Myometrial cell (primary cell): ENCODE results near the gene AP5B1. TPM values are rescaled to one million over a fixed set of nuclear protein-coding genes. Genes with fewer than 3 reads are reported as not detected.

Experiments
- total RNA-seq: library from RNA; depleted of rRNA; stranded (reverse); fragments of >200 nt; gene quantifications from 2 replicates; pipeline ENCODE4 v1.2.3, GENCODE V29; 2015

The AP5B1 gene
- total RNA-seq = 6.2 and 8.9 TPM in 2 replicates

GRCh38 chr11:65780770-65781151 is at the start of gene AP5B1:
AP5B1 (minus strand) TSS chr11:65780976; CDS start chr11:65780591, 385 bp downstream.

GRCh38 chr11:65786786-65787636 is 6.2 kb upstream of the AP5B1 start, which contains the start of gene OVOL1:
OVOL1 (plus strand) TSS chr11:65787063; CDS start chr11:65787374, 311 bp downstream.

Other genes starting within 250 kb of the AP5B1 start
- gene LTBP3, start 222.6 kb downstream of the AP5B1 start, total RNA-seq = 58.7 and 68.9 TPM in 2 replicates
- 72.9 and 80.5 TPM in 2 replicates for gene ZNRD2, start 210.5 kb downstream of the AP5B1 start, total RNA-seq
- 30.1 and 33.7 TPM in 2 replicates for gene FAM89B, start 208.4 kb downstream of the AP5B1 start, total RNA-seq
- 60.0 and 65.9 TPM in 2 replicates for gene EHBP1L1, start 204.9 kb downstream of the AP5B1 start, total RNA-seq
- gene KCNK7, start 185.2 kb downstream of the AP5B1 start, total RNA-seq = not detected in 2 replicates
- 32.8 and 44.4 TPM in 2 replicates for gene MAP3K11, start 166.8 kb downstream of the AP5B1 start, total RNA-seq
- 33.3 and 36.0 TPM in 2 replicates for gene PCNX3, start 165.2 kb downstream of the AP5B1 start, total RNA-seq
- 34.9 and 42.1 TPM in 2 replicates for gene SIPA1, start 142.9 kb downstream of the AP5B1 start, total RNA-seq
- 28.8 and 37.6 TPM in 2 replicates for gene RELA, start 118.1 kb downstream of the AP5B1 start, total RNA-seq
- 27.1 and 34.3 TPM in 2 replicates for gene KAT5, start 68.7 kb downstream of the AP5B1 start, total RNA-seq
- 81.2 and 103 TPM in 2 replicates for gene RNASEH2C, start 60.2 kb downstream of the AP5B1 start, total RNA-seq
- not detected in 2 replicates for gene OVOL1, start 6.1 kb upstream of the AP5B1 start, total RNA-seq
- 0.58 and 1.1 TPM in 2 replicates for gene SNX32, start 53.0 kb upstream of the AP5B1 start, total RNA-seq
- 1,937 and 2,041 TPM in 2 replicates for gene CFL1, start 77.2 kb upstream of the AP5B1 start, total RNA-seq
- 30.7 and 40.1 TPM in 2 replicates for gene MUS81, start 79.5 kb upstream of the AP5B1 start, total RNA-seq
- gene EFEMP2, start 91.8 kb upstream of the AP5B1 start, total RNA-seq = 140 and 198 TPM in 2 replicates
- 0.71 TPM in 1 of 2 replicates, not detected in the other for gene CTSW, start 98.9 kb upstream of the AP5B1 start, total RNA-seq
- 170 and 250 TPM in 2 replicates for gene FIBP, start 107.5 kb upstream of the AP5B1 start, total RNA-seq
- 117 and 142 TPM in 2 replicates for gene CCDC85B, start 109.7 kb upstream of the AP5B1 start, total RNA-seq
- gene FOSL1, start 119.4 kb upstream of the AP5B1 start, total RNA-seq = 31.4 and 37.2 TPM in 2 replicates
- 13.5 and 24.5 TPM in 2 replicates for gene C11orf68, start 138.1 kb upstream of the AP5B1 start, total RNA-seq
- 405 and 416 TPM in 2 replicates for gene DRAP1, start 138.4 kb upstream of the AP5B1 start, total RNA-seq
- gene TSGA10IP, start 164.5 kb upstream of the AP5B1 start, total RNA-seq = not detected in 2 replicates
- 27.4 and 31.2 TPM in 2 replicates for gene SART1, start 180.8 kb upstream of the AP5B1 start, total RNA-seq
- gene EIF1AD, start 221.2 kb upstream of the AP5B1 start, total RNA-seq = 26.8 and 39.3 TPM in 2 replicates
- 111 and 138 TPM in 2 replicates for gene BANF1, start 221.5 kb upstream of the AP5B1 start, total RNA-seq
- not detected in 2 replicates for gene CST6, start 231.0 kb upstream of the AP5B1 start, total RNA-seq
- gene CATSPER1, start 245.5 kb upstream of the AP5B1 start, total RNA-seq = 0.35 and 0.58 TPM in 2 replicates